Panc1 (cell line): ENCODE results near the gene POLR3GL. TPM values are rescaled to one million over a fixed set of nuclear protein-coding genes. Genes with fewer than 3 reads are reported as not detected.

Source experiments
- ATAC-seq: fragments of 200-7000 bp; cut with Tn5 transposase; 2 replicates; pipeline ENCODE4 v1.9.1; 2020; ENCODE audit warnings: mild to moderate bottlenecking, moderate library complexity
- BruUV-seq: library from RNA; stranded (reverse); fragments of 400-500 nt; replicated peaks from 2 replicates; lab custom pipeline; 2021; lab: Mats Ljungman, UMichigan
- CTCF ChIA-PET: fragments of 300-600 bp; sonication (Branson Sonifier 250); formaldehyde crosslinking; loops from one replicate; lab custom pipeline; 2022; ENCODE audit warnings: antibody characterized with exemption; lab: Charles Lee
- POLR2A ChIA-PET: fragments of 300-600 bp; sonication (Branson Sonifier 250); formaldehyde crosslinking; loops from one replicate; lab custom pipeline; 2022; ENCODE audit warnings: antibody characterized with exemption; lab: Charles Lee
- DNase-seq: peaks from one replicate; pipeline ENCODE4 v3.0.0-alpha.2; 2010; ENCODE audit warnings: low read depth, low spot score
- H3K27ac ChIP-seq: 2 replicates; pipeline ENCODE4 v1.5.1; 2011; ENCODE audit warnings: mild to moderate bottlenecking, low read length, inconsistent platforms
- H3K27me3 ChIP-seq: fragments of 200-500 bp; sonication (Bioruptor generic); 2 replicates; pipeline ENCODE4 v1.6.0; 2014; ENCODE audit warnings: low read length, inconsistent platforms; ENCODE audit not compliant: control insufficient read depth, insufficient read depth
- H3K36me3 ChIP-seq: fragments of 200-500 bp; sonication (Bioruptor generic); 2 replicates; pipeline ENCODE4 v1.5.1; 2014; ENCODE audit warnings: inconsistent platforms, mild to moderate bottlenecking, low read length, moderate library complexity; ENCODE audit not compliant: control insufficient read depth, insufficient read depth
- H3K4me1 ChIP-seq: 2 replicates; pipeline ENCODE4 v1.5.1; 2011; ENCODE audit warnings: inconsistent platforms, mild to moderate bottlenecking, low read length, moderate library complexity; ENCODE audit not compliant: control insufficient read depth, insufficient read depth
- H3K4me3 ChIP-seq, 2 experiments: 2 replicates each; pipeline ENCODE4 v1.5.1; 2011 to 2012; ENCODE audit warnings: low read depth in 2 of 2, low read length in 2 of 2, mild to moderate bottlenecking in 2 of 2, inconsistent platforms in 1 of 2, moderate library complexity in 1 of 2
- H3K9me3 ChIP-seq: fragments of 200-500 bp; sonication (Bioruptor generic); 2 replicates; pipeline ENCODE4 v1.5.1; 2014; ENCODE audit warnings: low read depth, mild to moderate bottlenecking, inconsistent platforms, low read length, moderate library complexity; ENCODE audit not compliant: control insufficient read depth, insufficient read depth
- POLR2AphosphoS5 ChIP-seq: IDR thresholded peaks from 2 replicates; pipeline ENCODE4 v1.6.1; 2012; ENCODE audit warnings: mild to moderate bottlenecking, low read depth, low read length, moderate library complexity
- SIN3A ChIP-seq: IDR thresholded peaks from 2 replicates; pipeline ENCODE4 v1.6.1; 2012; ENCODE audit warnings: low read depth, mild to moderate bottlenecking, low read length, moderate library complexity, borderline replicate concordance; ENCODE audit not compliant: insufficient read depth
- in situ Hi-C: cut with HindIII; loops from 2 replicates; pipeline ENCODE4 v1.10.0; 2016; ENCODE audit warnings: low sequenced_read_pairs, low pct_unique_long_range_greater_than_20kb
- intact Hi-C: fragments of 100-400 bp; cut with micrococcal nuclease; formaldehyde crosslinking; loops from one replicate; pipeline ENCODE4 v1.10.0; 2022; ENCODE audit not compliant: unreplicated experiment
- total RNA-seq: library from RNA; stranded (reverse); gene quantifications from one replicate; pipeline ENCODE4 v1.2.1, GENCODE V29; 2021; ENCODE audit not compliant: unreplicated experiment
- TF ChIP-seq, protein P1 (sequence below): fragments of 450-650 bp; IDR thresholded peaks from 2 replicates; pipeline ENCODE4 v1.5.1; 2017; ENCODE audit warnings: mild to moderate bottlenecking

POLR3GL gene
- total RNA-seq, 1 experiment from 2014 or later: 14.9 TPM

DNA sequence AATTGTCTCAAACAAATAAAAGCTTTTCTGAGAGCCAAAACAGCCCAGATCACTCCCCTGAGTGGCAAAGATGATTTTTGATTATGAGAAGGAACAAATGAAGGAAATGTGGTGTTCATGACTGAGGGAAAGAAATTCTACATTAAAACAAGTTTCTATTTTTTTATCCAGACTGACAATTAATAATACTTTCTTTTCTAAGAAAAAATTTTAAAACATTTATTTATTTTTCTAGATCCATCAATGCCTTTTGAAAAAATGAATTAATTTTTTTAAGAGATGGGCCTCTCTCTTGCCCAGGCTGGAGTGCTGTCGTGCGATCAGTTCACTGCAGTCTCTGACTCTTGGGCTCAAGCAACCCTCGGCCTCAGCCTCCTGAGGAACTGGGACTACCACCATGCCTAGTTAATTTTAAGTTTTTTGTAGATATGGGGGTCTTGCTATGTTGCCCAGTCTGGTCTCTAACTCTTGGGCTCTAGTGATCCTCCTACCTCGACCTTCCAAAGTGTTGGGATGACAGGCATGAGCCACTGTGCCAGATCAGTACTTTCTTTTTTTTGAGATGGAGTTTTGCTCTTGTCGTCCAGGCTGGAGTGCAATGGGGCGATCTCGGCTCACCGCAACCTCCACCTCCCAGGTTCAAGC lies 43.1 kb downstream of the POLR3GL start:
- Histone ChIP-seq H3K9me3 (no peaks in the 10 kb centered on the region), H3K4me3 (no peak overlapping the region), H3K36me3 (no peaks in the 10 kb centered on the region), H3K27me3 (no peaks in the 10 kb centered on the region), H3K27ac (no peak overlapping the region), H3K4me1 (no peaks in the 10 kb centered on the region)
- POLR2A ChIA-PET: interaction anchor here (0.6 kb wide), 1 partner anchor 14 kb away, joined by 3 read pairs; the partner anchor contains the start of gene HJV
- BruUV-seq: no TSS peak
- intact Hi-C loops: no loop called here
- in situ Hi-C loops: no loop called here
- TF ChIP-seq SIN3A: no peak
- TF ChIP-seq, protein P1, sequence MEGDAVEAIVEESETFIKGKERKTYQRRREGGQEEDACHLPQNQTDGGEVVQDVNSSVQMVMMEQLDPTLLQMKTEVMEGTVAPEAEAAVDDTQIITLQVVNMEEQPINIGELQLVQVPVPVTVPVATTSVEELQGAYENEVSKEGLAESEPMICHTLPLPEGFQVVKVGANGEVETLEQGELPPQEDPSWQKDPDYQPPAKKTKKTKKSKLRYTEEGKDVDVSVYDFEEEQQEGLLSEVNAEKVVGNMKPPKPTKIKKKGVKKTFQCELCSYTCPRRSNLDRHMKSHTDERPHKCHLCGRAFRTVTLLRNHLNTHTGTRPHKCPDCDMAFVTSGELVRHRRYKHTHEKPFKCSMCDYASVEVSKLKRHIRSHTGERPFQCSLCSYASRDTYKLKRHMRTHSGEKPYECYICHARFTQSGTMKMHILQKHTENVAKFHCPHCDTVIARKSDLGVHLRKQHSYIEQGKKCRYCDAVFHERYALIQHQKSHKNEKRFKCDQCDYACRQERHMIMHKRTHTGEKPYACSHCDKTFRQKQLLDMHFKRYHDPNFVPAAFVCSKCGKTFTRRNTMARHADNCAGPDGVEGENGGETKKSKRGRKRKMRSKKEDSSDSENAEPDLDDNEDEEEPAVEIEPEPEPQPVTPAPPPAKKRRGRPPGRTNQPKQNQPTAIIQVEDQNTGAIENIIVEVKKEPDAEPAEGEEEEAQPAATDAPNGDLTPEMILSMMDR: peak; percentile 61; the same call in 1 of the 2 replicates
- ATAC-seq (no peak; the same call in 1 of the 2 replicates), DNase-seq (no peak)
- CTCF ChIA-PET: interaction anchor here (0.6 to 1.7 kb wide), 4 partner anchors 11 to 121 kb away, joined by 3 to 12 read pairs (median 6); partner anchors contain the start of gene TXNIP

DNA sequence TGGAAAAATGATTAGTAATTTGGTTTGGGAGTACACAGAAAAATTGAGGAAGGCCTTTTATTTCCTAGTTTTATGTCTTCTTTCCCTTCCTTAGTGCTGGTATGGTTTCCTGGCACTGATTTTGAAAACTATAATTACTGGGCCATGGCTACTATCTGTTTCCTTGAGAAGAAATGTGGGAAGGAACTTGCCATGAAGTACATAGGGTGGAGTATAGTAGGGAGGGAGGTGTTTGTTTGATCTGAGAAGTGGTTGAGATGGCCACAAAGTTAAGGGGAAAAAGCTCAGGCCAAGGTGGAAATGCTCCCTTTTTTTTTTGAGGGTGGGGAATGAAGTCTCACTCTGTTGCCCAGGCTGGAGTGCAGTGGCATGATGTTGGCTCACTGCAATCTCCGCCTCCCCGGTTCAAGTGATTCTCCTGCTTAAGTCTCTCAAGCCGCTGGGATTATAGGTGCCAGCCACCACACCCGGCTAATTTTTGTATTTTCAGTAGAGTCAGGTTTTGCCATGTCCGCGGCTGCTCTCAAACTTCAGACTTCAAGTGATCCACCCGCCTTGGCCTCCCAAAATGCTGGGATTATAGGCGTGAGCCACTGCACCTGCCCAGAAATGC lies 45.7 kb downstream of the POLR3GL start:
- in situ Hi-C loops: no loop called here

More for the DNA sequence above, 45.7 kb downstream of the POLR3GL start:
- DNase-seq: no peak
- intact Hi-C loops: loop anchor here (5.0 kb wide), 3 partner anchors 33 to 163 kb away; partner anchors contain the start of gene NUDT17
- Histone ChIP-seq H3K4me3 (no peak overlapping the region), H3K27me3 (no peaks in the 10 kb centered on the region), H3K36me3 (no peaks in the 10 kb centered on the region), H3K27ac (no peak overlapping the region), H3K9me3 (no peaks in the 10 kb centered on the region), H3K4me1 (no peaks in the 10 kb centered on the region)
- no peak for ATAC-seq
- BruUV-seq: no TSS peak
- ChIA-PET POLR2A (no interaction called here), CTCF (interaction anchor here (0.5 to 1.5 kb wide), 2 partner anchors 33 to 165 kb away, joined by 3 to 7 read pairs; partner anchors contain the start of gene NUDT17)
- TF ChIP-seq, protein P1: no peak
- no peak for TF ChIP-seq SIN3A
- no peak for TF ChIP-seq POLR2AphosphoS5
